GM23338 (cell line): ENCODE data around the gene HGF. TPM values are rescaled to one million over a fixed set of nuclear protein-coding genes. Genes with fewer than 3 reads are reported as not detected.

Source experiments
- ATAC-seq: fragments of 200-7000 bp; cut with Tn5 transposase; 3 replicates; pipeline ENCODE4 v1.9.1; 2020
- DNase-seq: peaks from one replicate; pipeline ENCODE4 v3.0.0-alpha.2; 2015; ENCODE audit warnings: low spot score
- H2AFZ ChIP-seq: fragments of 200-600 bp; sonication (generic); 2 replicates; pipeline ENCODE4 v1.8.0; 2016; ENCODE audit warnings: antibody characterized with exemption, mild to moderate bottlenecking, moderate library complexity
- H3F3A ChIP-seq: fragments of 200-600 bp; sonication (generic); replicated peaks from 2 replicates; pipeline ENCODE4 v1.8.0; 2017; ENCODE audit warnings: antibody characterized with exemption, mixed run types, low read depth
- H3K27ac ChIP-seq: fragments of 200-600 bp; sonication (generic); 2 replicates; pipeline ENCODE4 v1.6.1; 2016; ENCODE audit warnings: low read depth
- H3K27me3 ChIP-seq: fragments of 200-600 bp; sonication (generic); 2 replicates; pipeline ENCODE4 v1.8.0; 2016; ENCODE audit warnings: mild to moderate bottlenecking, mixed run types, moderate library complexity; ENCODE audit not compliant: insufficient read depth
- H3K36me3 ChIP-seq: fragments of 200-600 bp; sonication (generic); 2 replicates; pipeline ENCODE4 v1.8.0; 2016; ENCODE audit warnings: mild to moderate bottlenecking; ENCODE audit not compliant: insufficient read depth
- H3K4me1 ChIP-seq: fragments of 200-600 bp; sonication (generic); 2 replicates; pipeline ENCODE4 v1.8.0; 2016; ENCODE audit warnings: mild to moderate bottlenecking, moderate library complexity; ENCODE audit not compliant: insufficient read depth
- H3K4me2 ChIP-seq: fragments of 200-600 bp; sonication (generic); 2 replicates; pipeline ENCODE4 v1.7.1; 2017; ENCODE audit warnings: mixed run types
- H3K4me3 ChIP-seq: fragments of 200-600 bp; sonication (generic); 2 replicates; pipeline ENCODE4 v1.6.1; 2016; ENCODE audit warnings: mixed run types
- H3K79me2 ChIP-seq: fragments of 200-600 bp; sonication (generic); replicated peaks from 2 replicates; pipeline ENCODE4 v1.8.0; 2017; ENCODE audit warnings: mild to moderate bottlenecking; ENCODE audit not compliant: insufficient read depth
- H3K9me2 ChIP-seq: fragments of 200-600 bp; sonication (generic); 2 replicates; pipeline ENCODE4 v1.8.0; 2017; ENCODE audit not compliant: insufficient read depth
- H4K20me1 ChIP-seq: fragments of 200-600 bp; sonication (generic); replicated peaks from 2 replicates; pipeline ENCODE4 v1.8.0; 2017; ENCODE audit warnings: mild to moderate bottlenecking; ENCODE audit not compliant: insufficient read depth
- H3K27ac Mint-ChIP-seq: 2 replicates; pipeline ENCODE4 v1.8.0; 2020; ENCODE audit warnings: inconsistent platforms, mild to moderate bottlenecking, moderate library complexity, mixed read lengths
- H3K27me3 Mint-ChIP-seq: 3 replicates; pipeline ENCODE4 v1.8.0; 2022; ENCODE audit warnings: low read depth, mild to moderate bottlenecking, moderate library complexity, mixed read lengths, inconsistent platforms; ENCODE audit not compliant: insufficient read depth, poor library complexity
- H3K36me3 Mint-ChIP-seq: 3 replicates; pipeline ENCODE4 v1.8.0; 2021; ENCODE audit warnings: low read depth, mild to moderate bottlenecking, inconsistent platforms, moderate library complexity, mixed read lengths
- H3K4me1 Mint-ChIP-seq: 3 replicates; pipeline ENCODE4 v1.8.0; 2020; ENCODE audit warnings: mild to moderate bottlenecking, inconsistent platforms, mixed read lengths
- H3K4me3 Mint-ChIP-seq: 3 replicates; pipeline ENCODE4 v1.8.0; 2021; ENCODE audit warnings: moderate library complexity, mild to moderate bottlenecking, inconsistent platforms, mixed read lengths
- H3K9me3 Mint-ChIP-seq: 3 replicates; pipeline ENCODE4 v1.8.0; 2020; ENCODE audit warnings: moderate library complexity, mild to moderate bottlenecking, inconsistent platforms, mixed read lengths
- CREB1 ChIP-seq: fragments of 250-450 bp; sonication (Bioruptor Pico); IDR thresholded peaks from 2 replicates; pipeline ENCODE4 v1.5.0; 2020; ENCODE audit warnings: low read depth, mild to moderate bottlenecking, moderate library complexity
- EZH2 ChIP-seq: fragments of 200-600 bp; sonication (generic); IDR thresholded peaks from one replicate; pipeline ENCODE4 v1.8.0; 2017; ENCODE audit warnings: antibody characterized with exemption, mild to moderate bottlenecking, low read depth; ENCODE audit not compliant: unreplicated experiment
- EZH2phosphoT487 ChIP-seq: fragments of 200-600 bp; sonication (generic); IDR thresholded peaks from one replicate; pipeline ENCODE4 v1.8.1; 2018; ENCODE audit warnings: antibody characterized with exemption; ENCODE audit not compliant: unreplicated experiment
- JUNB ChIP-seq: IDR thresholded peaks from one replicate; pipeline ENCODE4 v1.6.1; 2016; ENCODE audit warnings: antibody characterized with exemption; ENCODE audit not compliant: unreplicated experiment
- NANOG ChIP-seq: IDR thresholded peaks from 2 replicates; pipeline ENCODE4 v1.6.1; 2016; ENCODE audit warnings: antibody characterized with exemption, borderline replicate concordance
- POLR2AphosphoS5 ChIP-seq: IDR thresholded peaks from 2 replicates; pipeline ENCODE4 v1.6.1; 2016; ENCODE audit warnings: antibody characterized with exemption, low read depth
- STAT1 ChIP-seq: IDR thresholded peaks from one replicate; pipeline ENCODE4 v1.6.1; 2016; ENCODE audit warnings: antibody characterized with exemption; ENCODE audit not compliant: unreplicated experiment
- ZNF114 ChIP-seq: fragments of 250-450 bp; sonication (Bioruptor Pico); IDR thresholded peaks from 2 replicates; pipeline ENCODE4 v1.5.0; 2020; ENCODE audit warnings: mild to moderate bottlenecking, moderate library complexity
- ZNF331 ChIP-seq: fragments of 250-450 bp; sonication (Bioruptor Pico); IDR thresholded peaks from 2 replicates; pipeline ENCODE4 v1.5.0; 2020; ENCODE audit warnings: low read depth, mild to moderate bottlenecking, moderate library complexity
- polyA plus RNA-seq: library from polyadenylated mRNA; unstranded; fragments of >200 nt; fragmentation: Nextera tagmentation; extraction: Ambion mirVana; gene quantifications from 2 replicates; pipeline ENCODE4 v1.2.1, GENCODE V29; 2016
- total RNA-seq: library from RNA; depleted of rRNA; stranded (reverse); fragments of >200 nt; shearing (Covaris generic); gene quantifications from 2 replicates; pipeline ENCODE4 v1.2.3, GENCODE V29; 2014
- TF ChIP-seq, protein P1 (sequence below): IDR thresholded peaks from one replicate; pipeline ENCODE4 v1.6.1; 2018; ENCODE audit warnings: antibody characterized with exemption; ENCODE audit not compliant: unreplicated experiment
- TF ChIP-seq, protein P2 (sequence below): IDR thresholded peaks from 2 replicates; pipeline ENCODE4 v1.6.1; 2016; ENCODE audit warnings: antibody characterized with exemption
- TF ChIP-seq, protein P3 (sequence below): fragments of 250-450 bp; sonication (Bioruptor Pico); IDR thresholded peaks from 2 replicates; pipeline ENCODE4 v1.5.0; 2020; ENCODE audit warnings: mild to moderate bottlenecking, moderate library complexity
- TF ChIP-seq, protein P4 (sequence below), 2 experiments: fragments of 200-600 bp in 1 of 2; sonication (generic) in 1 of 2; conservative IDR thresholded peaks; 2 replicates each; pipeline versions ENCODE4 v1.5.1 to v1.6.1; 2016 to 2017; ENCODE audit warnings: antibody characterized with exemption in 2 of 2, low read depth in 2 of 2, mild to moderate bottlenecking in 2 of 2, moderate library complexity in 1 of 2

Gene HGF
- total and polyA plus RNA-seq, 2 experiments from 2014 or later = 0.24 to 1.1 TPM

DNA sequence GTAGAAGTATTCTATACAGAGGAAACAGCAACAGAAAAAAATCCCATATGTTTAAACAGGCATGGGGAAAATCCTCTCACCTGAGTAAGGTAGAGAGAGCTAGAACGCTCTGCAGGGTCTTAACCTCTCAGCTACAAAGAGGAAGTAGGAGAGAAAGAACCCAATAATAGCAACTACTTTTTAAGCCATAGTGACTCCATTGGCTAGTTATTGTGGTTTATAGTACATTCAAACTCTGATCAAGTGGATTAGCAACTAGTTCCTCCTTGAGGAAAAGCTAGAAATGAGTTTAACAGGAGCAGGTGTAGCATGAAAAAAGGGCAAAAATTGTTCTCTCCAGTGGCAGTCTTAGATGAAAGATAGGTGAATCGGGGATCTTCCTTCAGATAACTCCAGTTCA, 89.7 kb downstream of the HGF start:
- TF ChIP-seq, protein P1, sequence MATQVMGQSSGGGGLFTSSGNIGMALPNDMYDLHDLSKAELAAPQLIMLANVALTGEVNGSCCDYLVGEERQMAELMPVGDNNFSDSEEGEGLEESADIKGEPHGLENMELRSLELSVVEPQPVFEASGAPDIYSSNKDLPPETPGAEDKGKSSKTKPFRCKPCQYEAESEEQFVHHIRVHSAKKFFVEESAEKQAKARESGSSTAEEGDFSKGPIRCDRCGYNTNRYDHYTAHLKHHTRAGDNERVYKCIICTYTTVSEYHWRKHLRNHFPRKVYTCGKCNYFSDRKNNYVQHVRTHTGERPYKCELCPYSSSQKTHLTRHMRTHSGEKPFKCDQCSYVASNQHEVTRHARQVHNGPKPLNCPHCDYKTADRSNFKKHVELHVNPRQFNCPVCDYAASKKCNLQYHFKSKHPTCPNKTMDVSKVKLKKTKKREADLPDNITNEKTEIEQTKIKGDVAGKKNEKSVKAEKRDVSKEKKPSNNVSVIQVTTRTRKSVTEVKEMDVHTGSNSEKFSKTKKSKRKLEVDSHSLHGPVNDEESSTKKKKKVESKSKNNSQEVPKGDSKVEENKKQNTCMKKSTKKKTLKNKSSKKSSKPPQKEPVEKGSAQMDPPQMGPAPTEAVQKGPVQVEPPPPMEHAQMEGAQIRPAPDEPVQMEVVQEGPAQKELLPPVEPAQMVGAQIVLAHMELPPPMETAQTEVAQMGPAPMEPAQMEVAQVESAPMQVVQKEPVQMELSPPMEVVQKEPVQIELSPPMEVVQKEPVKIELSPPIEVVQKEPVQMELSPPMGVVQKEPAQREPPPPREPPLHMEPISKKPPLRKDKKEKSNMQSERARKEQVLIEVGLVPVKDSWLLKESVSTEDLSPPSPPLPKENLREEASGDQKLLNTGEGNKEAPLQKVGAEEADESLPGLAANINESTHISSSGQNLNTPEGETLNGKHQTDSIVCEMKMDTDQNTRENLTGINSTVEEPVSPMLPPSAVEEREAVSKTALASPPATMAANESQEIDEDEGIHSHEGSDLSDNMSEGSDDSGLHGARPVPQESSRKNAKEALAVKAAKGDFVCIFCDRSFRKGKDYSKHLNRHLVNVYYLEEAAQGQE = no peak
- TF ChIP-seq CREB1 (CRISPR knock-in tag) (no peak), ZNF114 (CRISPR knock-in tag) (no peak), NANOG (no peak), EZH2phosphoT487 (no peak), JUNB (no peak), STAT1 (no peak), POLR2AphosphoS5 (no peak), ZNF331 (CRISPR knock-in tag) (no peak), EZH2 (no peak)
- TF ChIP-seq, protein P2, sequence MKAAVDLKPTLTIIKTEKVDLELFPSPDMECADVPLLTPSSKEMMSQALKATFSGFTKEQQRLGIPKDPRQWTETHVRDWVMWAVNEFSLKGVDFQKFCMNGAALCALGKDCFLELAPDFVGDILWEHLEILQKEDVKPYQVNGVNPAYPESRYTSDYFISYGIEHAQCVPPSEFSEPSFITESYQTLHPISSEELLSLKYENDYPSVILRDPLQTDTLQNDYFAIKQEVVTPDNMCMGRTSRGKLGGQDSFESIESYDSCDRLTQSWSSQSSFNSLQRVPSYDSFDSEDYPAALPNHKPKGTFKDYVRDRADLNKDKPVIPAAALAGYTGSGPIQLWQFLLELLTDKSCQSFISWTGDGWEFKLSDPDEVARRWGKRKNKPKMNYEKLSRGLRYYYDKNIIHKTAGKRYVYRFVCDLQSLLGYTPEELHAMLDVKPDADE = no peak
- TF ChIP-seq, protein P3, sequence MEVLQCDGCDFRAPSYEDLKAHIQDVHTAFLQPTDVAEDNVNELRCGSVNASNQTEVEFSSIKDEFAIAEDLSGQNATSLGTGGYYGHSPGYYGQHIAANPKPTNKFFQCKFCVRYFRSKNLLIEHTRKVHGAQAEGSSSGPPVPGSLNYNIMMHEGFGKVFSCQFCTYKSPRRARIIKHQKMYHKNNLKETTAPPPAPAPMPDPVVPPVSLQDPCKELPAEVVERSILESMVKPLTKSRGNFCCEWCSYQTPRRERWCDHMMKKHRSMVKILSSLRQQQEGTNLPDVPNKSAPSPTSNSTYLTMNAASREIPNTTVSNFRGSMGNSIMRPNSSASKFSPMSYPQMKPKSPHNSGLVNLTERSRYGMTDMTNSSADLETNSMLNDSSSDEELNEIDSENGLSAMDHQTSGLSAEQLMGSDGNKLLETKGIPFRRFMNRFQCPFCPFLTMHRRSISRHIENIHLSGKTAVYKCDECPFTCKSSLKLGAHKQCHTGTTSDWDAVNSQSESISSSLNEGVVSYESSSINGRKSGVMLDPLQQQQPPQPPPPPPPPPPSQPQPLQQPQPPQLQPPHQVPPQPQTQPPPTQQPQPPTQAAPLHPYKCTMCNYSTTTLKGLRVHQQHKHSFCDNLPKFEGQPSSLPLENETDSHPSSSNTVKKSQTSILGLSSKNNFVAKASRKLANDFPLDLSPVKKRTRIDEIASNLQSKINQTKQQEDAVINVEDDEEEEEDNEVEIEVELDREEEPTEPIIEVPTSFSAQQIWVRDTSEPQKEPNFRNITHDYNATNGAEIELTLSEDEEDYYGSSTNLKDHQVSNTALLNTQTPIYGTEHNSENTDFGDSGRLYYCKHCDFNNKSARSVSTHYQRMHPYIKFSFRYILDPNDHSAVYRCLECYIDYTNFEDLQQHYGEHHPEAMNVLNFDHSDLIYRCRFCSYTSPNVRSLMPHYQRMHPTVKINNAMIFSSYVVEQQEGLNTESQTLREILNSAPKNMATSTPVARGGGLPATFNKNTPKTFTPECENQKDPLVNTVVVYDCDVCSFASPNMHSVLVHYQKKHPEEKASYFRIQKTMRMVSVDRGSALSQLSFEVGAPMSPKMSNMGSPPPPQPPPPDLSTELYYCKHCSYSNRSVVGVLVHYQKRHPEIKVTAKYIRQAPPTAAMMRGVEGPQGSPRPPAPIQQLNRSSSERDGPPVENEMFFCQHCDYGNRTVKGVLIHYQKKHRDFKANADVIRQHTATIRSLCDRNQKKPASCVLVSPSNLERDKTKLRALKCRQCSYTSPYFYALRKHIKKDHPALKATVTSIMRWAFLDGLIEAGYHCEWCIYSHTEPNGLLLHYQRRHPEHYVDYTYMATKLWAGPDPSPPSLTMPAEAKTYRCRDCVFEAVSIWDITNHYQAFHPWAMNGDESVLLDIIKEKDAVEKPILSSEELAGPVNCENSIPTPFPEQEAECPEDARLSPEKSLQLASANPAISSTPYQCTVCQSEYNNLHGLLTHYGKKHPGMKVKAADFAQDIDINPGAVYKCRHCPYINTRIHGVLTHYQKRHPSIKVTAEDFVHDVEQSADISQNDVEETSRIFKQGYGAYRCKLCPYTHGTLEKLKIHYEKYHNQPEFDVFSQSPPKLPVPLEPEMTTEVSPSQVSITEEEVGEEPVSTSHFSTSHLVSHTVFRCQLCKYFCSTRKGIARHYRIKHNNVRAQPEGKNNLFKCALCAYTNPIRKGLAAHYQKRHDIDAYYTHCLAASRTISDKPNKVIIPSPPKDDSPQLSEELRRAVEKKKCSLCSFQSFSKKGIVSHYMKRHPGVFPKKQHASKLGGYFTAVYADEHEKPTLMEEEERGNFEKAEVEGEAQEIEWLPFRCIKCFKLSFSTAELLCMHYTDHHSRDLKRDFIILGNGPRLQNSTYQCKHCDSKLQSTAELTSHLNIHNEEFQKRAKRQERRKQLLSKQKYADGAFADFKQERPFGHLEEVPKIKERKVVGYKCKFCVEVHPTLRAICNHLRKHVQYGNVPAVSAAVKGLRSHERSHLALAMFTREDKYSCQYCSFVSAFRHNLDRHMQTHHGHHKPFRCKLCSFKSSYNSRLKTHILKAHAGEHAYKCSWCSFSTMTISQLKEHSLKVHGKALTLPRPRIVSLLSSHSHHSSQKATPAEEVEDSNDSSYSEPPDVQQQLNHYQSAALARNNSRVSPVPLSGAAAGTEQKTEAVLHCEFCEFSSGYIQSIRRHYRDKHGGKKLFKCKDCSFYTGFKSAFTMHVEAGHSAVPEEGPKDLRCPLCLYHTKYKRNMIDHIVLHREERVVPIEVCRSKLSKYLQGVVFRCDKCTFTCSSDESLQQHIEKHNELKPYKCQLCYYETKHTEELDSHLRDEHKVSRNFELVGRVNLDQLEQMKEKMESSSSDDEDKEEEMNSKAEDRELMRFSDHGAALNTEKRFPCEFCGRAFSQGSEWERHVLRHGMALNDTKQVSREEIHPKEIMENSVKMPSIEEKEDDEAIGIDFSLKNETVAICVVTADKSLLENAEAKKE (CRISPR knock-in tag) = no peak
- TF ChIP-seq, protein P4, sequence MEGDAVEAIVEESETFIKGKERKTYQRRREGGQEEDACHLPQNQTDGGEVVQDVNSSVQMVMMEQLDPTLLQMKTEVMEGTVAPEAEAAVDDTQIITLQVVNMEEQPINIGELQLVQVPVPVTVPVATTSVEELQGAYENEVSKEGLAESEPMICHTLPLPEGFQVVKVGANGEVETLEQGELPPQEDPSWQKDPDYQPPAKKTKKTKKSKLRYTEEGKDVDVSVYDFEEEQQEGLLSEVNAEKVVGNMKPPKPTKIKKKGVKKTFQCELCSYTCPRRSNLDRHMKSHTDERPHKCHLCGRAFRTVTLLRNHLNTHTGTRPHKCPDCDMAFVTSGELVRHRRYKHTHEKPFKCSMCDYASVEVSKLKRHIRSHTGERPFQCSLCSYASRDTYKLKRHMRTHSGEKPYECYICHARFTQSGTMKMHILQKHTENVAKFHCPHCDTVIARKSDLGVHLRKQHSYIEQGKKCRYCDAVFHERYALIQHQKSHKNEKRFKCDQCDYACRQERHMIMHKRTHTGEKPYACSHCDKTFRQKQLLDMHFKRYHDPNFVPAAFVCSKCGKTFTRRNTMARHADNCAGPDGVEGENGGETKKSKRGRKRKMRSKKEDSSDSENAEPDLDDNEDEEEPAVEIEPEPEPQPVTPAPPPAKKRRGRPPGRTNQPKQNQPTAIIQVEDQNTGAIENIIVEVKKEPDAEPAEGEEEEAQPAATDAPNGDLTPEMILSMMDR (conservative IDR thresholded peaks at IDR 0.05; ENCODE audit: low read depth in 2 of 2) = no peak
- H3K27ac Mint-ChIP-seq = no peak overlapping the region

More for the DNA sequence above, 89.7 kb downstream of the HGF start:
- H3K4me3 Mint-ChIP-seq = no peak overlapping the region
- Histone ChIP-seq H4K20me1 (no peaks in the 10 kb centered on the region), H3K9me2 (no peaks in the 10 kb centered on the region), H3K4me2 (no peak overlapping the region), H3F3A (no peaks in the 10 kb centered on the region), H3K27ac (no peak overlapping the region), H2AFZ (0 out of 2 replicates have a peak overlapping the region, but pooled peaks have one; percentile 8), H3K4me1 (no peaks in the 10 kb centered on the region; the same call in none of the 2 replicates), H3K36me3 (no peaks in the 10 kb centered on the region), H3K4me3 (no peak overlapping the region), H3K27me3 (no peaks in the 10 kb centered on the region), H3K79me2 (no peaks in the 10 kb centered on the region)
- ATAC-seq (no peak), DNase-seq (no peak)
- H3K9me3 Mint-ChIP-seq = no peaks in the 10 kb centered on the region
- H3K4me1 Mint-ChIP-seq = peaks cover 24% of the 10 kb centered on the region
- no peaks in the 10 kb centered on the region for H3K27me3 Mint-ChIP-seq
- no peaks in the 10 kb centered on the region for H3K36me3 Mint-ChIP-seq
